Epithelial cell of esophagus (primary cell): ENCODE data around the gene MAB21L3.

Experiments
- DNase-seq: peaks from one replicate; pipeline ENCODE4 v3.0.0; 2010; ENCODE audit warnings: low read depth
- H3K4me3 ChIP-seq: 2 replicates; pipeline ENCODE4 v1.5.1; 2011; ENCODE audit warnings: mild to moderate bottlenecking, low read length, control low read depth
- TF ChIP-seq, protein P1 (sequence below): IDR thresholded peaks from 2 replicates; pipeline ENCODE4 v1.5.1; 2011; ENCODE audit warnings: low read depth, mild to moderate bottlenecking, low read length, control low read depth, inconsistent platforms; ENCODE audit not compliant: insufficient read depth; ENCODE audit errors: missing control alignments

MAB21L3 gene

DNA sequence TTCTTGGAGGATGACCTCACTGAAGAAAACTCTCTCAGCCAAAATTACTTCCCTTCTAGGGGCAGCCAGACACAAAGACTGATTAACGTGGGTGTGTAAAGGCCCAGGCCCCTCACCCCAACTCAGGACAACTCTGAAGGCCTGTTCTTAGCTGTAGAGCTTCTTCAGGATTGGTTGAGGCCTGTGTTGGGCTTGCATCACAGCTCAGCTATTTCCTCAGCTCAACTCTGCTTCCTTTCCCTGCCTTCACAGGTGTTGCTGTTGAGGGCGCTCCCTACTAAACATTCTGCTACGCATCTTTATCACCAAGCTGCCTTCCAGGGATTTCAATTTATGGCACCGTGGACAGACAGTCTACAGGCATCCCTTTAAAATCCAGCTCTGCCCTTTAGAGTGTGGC is 36.8 kb downstream of the MAB21L3 start:
- H3K4me3 ChIP-seq = no peak overlapping the region
- TF ChIP-seq, protein P1, sequence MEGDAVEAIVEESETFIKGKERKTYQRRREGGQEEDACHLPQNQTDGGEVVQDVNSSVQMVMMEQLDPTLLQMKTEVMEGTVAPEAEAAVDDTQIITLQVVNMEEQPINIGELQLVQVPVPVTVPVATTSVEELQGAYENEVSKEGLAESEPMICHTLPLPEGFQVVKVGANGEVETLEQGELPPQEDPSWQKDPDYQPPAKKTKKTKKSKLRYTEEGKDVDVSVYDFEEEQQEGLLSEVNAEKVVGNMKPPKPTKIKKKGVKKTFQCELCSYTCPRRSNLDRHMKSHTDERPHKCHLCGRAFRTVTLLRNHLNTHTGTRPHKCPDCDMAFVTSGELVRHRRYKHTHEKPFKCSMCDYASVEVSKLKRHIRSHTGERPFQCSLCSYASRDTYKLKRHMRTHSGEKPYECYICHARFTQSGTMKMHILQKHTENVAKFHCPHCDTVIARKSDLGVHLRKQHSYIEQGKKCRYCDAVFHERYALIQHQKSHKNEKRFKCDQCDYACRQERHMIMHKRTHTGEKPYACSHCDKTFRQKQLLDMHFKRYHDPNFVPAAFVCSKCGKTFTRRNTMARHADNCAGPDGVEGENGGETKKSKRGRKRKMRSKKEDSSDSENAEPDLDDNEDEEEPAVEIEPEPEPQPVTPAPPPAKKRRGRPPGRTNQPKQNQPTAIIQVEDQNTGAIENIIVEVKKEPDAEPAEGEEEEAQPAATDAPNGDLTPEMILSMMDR = no peak
- DNase-seq = peak; percentile 41

DNA sequence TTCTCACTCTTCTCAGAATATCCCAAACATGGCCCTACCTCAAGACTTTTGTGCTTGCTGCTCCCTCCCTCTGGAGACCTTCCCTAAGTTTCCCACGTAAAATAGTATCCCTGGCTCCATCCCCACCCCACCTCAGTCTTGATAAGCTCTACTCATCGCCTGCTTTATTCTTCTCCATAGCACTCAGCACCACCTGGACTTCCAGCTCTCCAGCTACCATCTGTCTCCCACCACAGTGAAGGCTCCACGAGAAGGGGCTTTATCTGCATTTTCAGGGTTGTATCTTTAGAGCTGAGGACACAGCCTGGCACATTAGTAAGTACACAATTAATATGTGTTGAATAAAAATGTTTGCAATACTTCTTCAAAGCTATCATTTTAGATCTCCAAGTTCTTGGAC is 37.8 kb downstream of the MAB21L3 start:
- TF ChIP-seq, protein P1 = no peak
- DNase-seq = no peak
- no peak overlapping the region for H3K4me3 ChIP-seq

DNA sequence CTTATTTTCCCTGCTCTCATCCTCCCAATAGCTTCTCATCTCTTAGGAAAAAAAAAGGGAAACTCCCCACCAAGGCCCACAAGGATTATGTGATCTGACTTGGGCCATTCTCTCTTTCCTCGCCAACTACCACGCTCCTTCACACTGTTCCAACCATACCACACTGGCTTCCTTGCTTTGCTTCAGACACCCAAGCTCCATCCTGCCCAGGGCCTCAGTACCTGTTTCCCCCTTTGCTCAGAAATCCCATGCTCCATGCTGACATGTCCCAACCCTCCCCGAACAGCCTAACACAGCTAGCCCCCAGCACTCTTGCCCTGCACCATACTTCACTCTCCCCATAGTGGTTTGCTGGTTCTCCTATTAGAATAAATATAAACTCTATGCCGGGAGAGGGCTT is 39.2 kb downstream of the MAB21L3 start:
- no peak overlapping the region for H3K4me3 ChIP-seq
- TF ChIP-seq, protein P1 = no peak
- DNase-seq = no peak

GRCh38 chr1:116151739-116152576 is 40.8 kb downstream of the MAB21L3 start:
- TF ChIP-seq, protein P1 = peak; percentile 45
- H3K4me3 ChIP-seq = peak overlapping the region; percentile 30
- peak; percentile 64 for DNase-seq

DNA sequence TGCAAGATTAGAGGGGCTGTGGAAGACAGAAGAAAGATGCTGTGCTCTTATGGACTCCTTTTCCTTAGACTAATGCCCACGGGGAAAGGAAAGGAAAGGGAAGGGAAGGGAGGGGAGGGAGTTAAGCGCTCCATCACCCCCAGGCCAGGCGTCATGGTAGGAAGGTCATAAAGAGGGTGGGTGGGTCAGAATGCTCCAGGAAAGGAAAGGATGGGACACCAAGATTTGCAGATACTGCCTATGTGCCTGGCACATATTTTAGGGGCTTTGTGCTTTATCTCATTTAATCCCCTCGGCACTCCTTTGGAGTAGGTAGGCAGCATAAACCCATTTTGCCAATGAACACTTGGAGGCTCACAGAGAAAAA is 41.4 kb downstream of the MAB21L3 start:
- TF ChIP-seq, protein P1 = no peak
- no peak for DNase-seq
- no peak overlapping the region for H3K4me3 ChIP-seq

DNA sequence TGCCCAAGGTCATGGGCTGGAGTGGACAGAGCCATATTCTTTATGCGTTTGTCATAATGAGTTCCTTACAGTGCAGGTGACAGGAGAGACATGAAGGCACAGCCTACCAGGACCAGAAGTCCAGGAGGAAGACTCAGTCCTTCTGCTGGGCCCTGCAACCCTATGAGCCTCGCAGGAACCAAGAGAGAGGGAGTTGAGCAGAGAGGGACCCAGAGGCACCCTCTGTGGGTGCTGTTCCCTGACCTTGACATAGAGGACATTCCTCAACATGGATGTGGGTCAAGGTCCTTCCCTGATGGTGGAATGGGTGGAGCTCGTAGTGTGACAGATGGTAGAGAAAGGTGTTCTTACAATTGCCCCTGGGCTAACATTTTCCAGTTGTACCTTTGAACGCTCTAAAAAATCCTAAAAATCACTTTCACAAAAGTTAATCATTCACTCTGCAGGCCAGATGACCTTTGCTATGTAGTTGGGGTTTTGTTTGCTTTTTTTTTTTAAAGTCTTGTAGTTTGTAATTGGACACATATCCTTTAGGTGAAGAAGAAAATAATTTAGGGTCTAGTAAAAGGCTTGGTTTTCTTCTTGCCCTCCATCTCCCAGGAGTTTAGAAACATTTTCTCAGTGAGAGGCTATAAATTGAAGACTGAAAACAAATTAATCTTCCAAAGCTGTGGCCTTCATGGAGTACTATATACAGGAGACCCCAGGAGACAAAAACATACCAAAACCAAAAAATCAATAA is 41.9 kb downstream of the MAB21L3 start:
- DNase-seq = no peak
- H3K4me3 ChIP-seq = no peak overlapping the region
- TF ChIP-seq, protein P1 = no peak

DNA sequence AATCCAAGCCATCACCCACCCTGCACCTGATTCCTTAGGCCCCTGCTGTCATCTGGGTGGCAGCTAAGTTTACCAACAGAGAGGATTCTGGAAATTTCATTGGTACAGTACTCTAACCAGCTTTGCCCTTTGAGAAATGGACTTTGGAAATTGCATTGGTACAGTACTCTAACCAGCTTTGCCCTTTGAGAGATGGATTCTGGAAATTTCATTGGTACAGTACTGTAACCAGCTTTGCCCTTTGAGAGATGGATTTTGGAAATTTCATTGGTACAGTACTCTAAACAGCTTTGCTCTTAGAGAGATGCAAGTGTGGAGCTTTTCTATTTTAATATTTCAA is 42.5 kb downstream of the MAB21L3 start:
- TF ChIP-seq, protein P1 = no peak
- H3K4me3 ChIP-seq = no peak overlapping the region
- DNase-seq = no peak
